ENCODE results near the gene DRAXIN. TPM values are rescaled to one million over a fixed set of nuclear protein-coding genes. Genes with fewer than 3 reads are reported as not detected.

Gene DRAXIN
- total RNA-seq, 1 donor from 2014 or later = 1.7 TPM

- FAIRE-seq (no peak), DNase-seq (ENCODE audit: low read depth) (no peak)
- no peaks in the 10 kb centered on the region for H4K20me1 ChIP-seq (ENCODE audit: insufficient read depth, low read length)
- peaks cover 36% of the 10 kb centered on the region for H3K27me3 Mint-ChIP-seq (ENCODE audit: low read depth, unreplicated experiment)
- H3K4me1 ChIP-seq (ENCODE audit: insufficient read depth, low read length) = peaks cover 3% of the 10 kb centered on the region
- H3K4me3 Mint-ChIP-seq (ENCODE audit: unreplicated experiment) = no peak overlapping the region
- no peak overlapping the region for H3K9ac ChIP-seq (ENCODE audit: low read length)
- no peak overlapping the region for H2AFZ ChIP-seq (ENCODE audit: low read depth, low read length)
- no peaks in the 10 kb centered on the region for H3K36me3 Mint-ChIP-seq (ENCODE audit: low read depth, unreplicated experiment)
- no peaks in the 10 kb centered on the region for H3K79me2 ChIP-seq (ENCODE audit: insufficient read depth, low read length)
- no peaks in the 10 kb centered on the region for H3K36me3 ChIP-seq (ENCODE audit: insufficient read depth, low read length)
- H3K27ac ChIP-seq (ENCODE audit: low read depth, low read length) = no peak overlapping the region
- peaks cover 2% of the 10 kb centered on the region for H3K27me3 ChIP-seq (ENCODE audit: insufficient read depth, low read length)
- no peak overlapping the region for H3K4me2 ChIP-seq (ENCODE audit: low read length)
- no peak overlapping the region for H3K4me3 ChIP-seq (ENCODE audit: insufficient read depth, low read depth, low read length)
- no peak for TF ChIP-seq EZH2 (IDR thresholded peaks at IDR 0.05; ENCODE audit: insufficient read depth, low read length)
- no peak for TF ChIP-seq CTCF (IDR thresholded peaks at IDR 0.05; ENCODE audit: insufficient read depth, low read depth, low read length)
- no peak overlapping the region for H3K27ac Mint-ChIP-seq (ENCODE audit: unreplicated experiment)
- H3K9me3 Mint-ChIP-seq (ENCODE audit: unreplicated experiment) = no peaks in the 10 kb centered on the region
- no peaks in the 10 kb centered on the region for H3K9me3 ChIP-seq (ENCODE audit: insufficient read depth, low read depth, low read length)
- no peaks in the 10 kb centered on the region for H3K4me1 Mint-ChIP-seq (ENCODE audit: low read depth, unreplicated experiment)
Measured at GRCh38 chr1:11720525-11720924, 29.0 kb downstream of the DRAXIN start.

- DNase-seq (ENCODE audit: low read depth) (no peak), FAIRE-seq (no peak)
- no peak overlapping the region for H3K4me3 Mint-ChIP-seq (ENCODE audit: unreplicated experiment)
- no peak overlapping the region for H3K4me3 ChIP-seq (ENCODE audit: insufficient read depth, low read depth, low read length)
- no peaks in the 10 kb centered on the region for H3K36me3 ChIP-seq (ENCODE audit: insufficient read depth, low read length)
- H3K36me3 Mint-ChIP-seq (ENCODE audit: low read depth, unreplicated experiment) = no peaks in the 10 kb centered on the region
- H3K27ac Mint-ChIP-seq (ENCODE audit: unreplicated experiment) = no peak overlapping the region
- H3K9me3 ChIP-seq (ENCODE audit: insufficient read depth, low read depth, low read length) = no peaks in the 10 kb centered on the region
- no peak overlapping the region for H3K4me2 ChIP-seq (ENCODE audit: low read length)
- H3K4me1 ChIP-seq (ENCODE audit: insufficient read depth, low read length) = peaks cover 3% of the 10 kb centered on the region
- H2AFZ ChIP-seq (ENCODE audit: low read depth, low read length) = no peak overlapping the region
- H3K79me2 ChIP-seq (ENCODE audit: insufficient read depth, low read length) = no peaks in the 10 kb centered on the region
- TF ChIP-seq CTCF (IDR thresholded peaks at IDR 0.05; ENCODE audit: insufficient read depth, low read depth, low read length) (no peak), EZH2 (IDR thresholded peaks at IDR 0.05; ENCODE audit: insufficient read depth, low read length) (no peak)
- no peaks in the 10 kb centered on the region for H4K20me1 ChIP-seq (ENCODE audit: insufficient read depth, low read length)
- H3K27me3 ChIP-seq (ENCODE audit: insufficient read depth, low read length) = peaks cover 2% of the 10 kb centered on the region
- no peaks in the 10 kb centered on the region for H3K4me1 Mint-ChIP-seq (ENCODE audit: low read depth, unreplicated experiment)
- H3K9me3 Mint-ChIP-seq (ENCODE audit: unreplicated experiment) = no peaks in the 10 kb centered on the region
- peaks cover 30% of the 10 kb centered on the region for H3K27me3 Mint-ChIP-seq (ENCODE audit: low read depth, unreplicated experiment)
- H3K27ac ChIP-seq (ENCODE audit: low read depth, low read length) = no peak overlapping the region
- no peak overlapping the region for H3K9ac ChIP-seq (ENCODE audit: low read length)
Measured at GRCh38 chr1:11721311-11721710, 29.8 kb downstream of the DRAXIN start.

- Mint-ChIP-seq H3K4me3 (ENCODE audit: unreplicated experiment) (no peak overlapping the region), H3K9me3 (ENCODE audit: unreplicated experiment) (no peaks in the 10 kb centered on the region), H3K36me3 (ENCODE audit: low read depth, unreplicated experiment) (no peaks in the 10 kb centered on the region), H3K4me1 (ENCODE audit: low read depth, unreplicated experiment) (no peaks in the 10 kb centered on the region), H3K27ac (ENCODE audit: unreplicated experiment) (no peak overlapping the region), H3K27me3 (ENCODE audit: low read depth, unreplicated experiment) (peaks cover 29% of the 10 kb centered on the region)
- FAIRE-seq (no peak), DNase-seq (ENCODE audit: low read depth) (no peak)
- Histone ChIP-seq H3K9ac (ENCODE audit: low read length) (no peak overlapping the region), H3K4me2 (ENCODE audit: low read length) (no peak overlapping the region), H3K4me1 (ENCODE audit: insufficient read depth, low read length) (peaks cover 3% of the 10 kb centered on the region), H3K9me3 (ENCODE audit: insufficient read depth, low read depth, low read length) (no peaks in the 10 kb centered on the region), H3K79me2 (ENCODE audit: insufficient read depth, low read length) (no peaks in the 10 kb centered on the region), H4K20me1 (ENCODE audit: insufficient read depth, low read length) (no peaks in the 10 kb centered on the region), H3K27me3 (ENCODE audit: insufficient read depth, low read length) (peaks cover 2% of the 10 kb centered on the region), H3K4me3 (ENCODE audit: insufficient read depth, low read depth, low read length) (no peak overlapping the region), H3K27ac (ENCODE audit: low read depth, low read length) (no peak overlapping the region), H2AFZ (ENCODE audit: low read depth, low read length) (no peak overlapping the region), H3K36me3 (ENCODE audit: insufficient read depth, low read length) (no peaks in the 10 kb centered on the region)
- TF ChIP-seq EZH2 (IDR thresholded peaks at IDR 0.05; ENCODE audit: insufficient read depth, low read length) = no peak
- TF ChIP-seq CTCF (IDR thresholded peaks at IDR 0.05; ENCODE audit: insufficient read depth, low read depth, low read length) = no peak
Measured at GRCh38 chr1:11722538-11722937, 31.0 kb downstream of the DRAXIN start.
